Activated naive CD4-positive, alpha-beta T cell treated with anti-CD3 and anti-CD28 coated beads, Interleukin-2, amount 50 U/mL, for 72 hours (primary cell): ENCODE measurements around the gene COA7. TPM values are rescaled to one million over a fixed set of nuclear protein-coding genes. Genes with fewer than 3 reads are reported as not detected.

Experiments used
- total RNA-seq, 2 donors: library from RNA; stranded (reverse); gene quantifications; one replicate each; pipeline ENCODE4 v1.2.3, GENCODE V29; 2022

Gene COA7
- total RNA-seq, 2 donors from 2014 or later = 16.1 to 21.0 TPM

Other genes starting within 250 kb of the COA7 start
- gene TUT4, start 145.3 kb downstream of the COA7 start, total RNA-seq = 100 to 1,000 TPM in 1 of 2 donors, 10 to 100 TPM in 1; 81.0 to 111 TPM
- 10 to 100 TPM; 13.8 to 23.0 TPM for gene GPX7, start 96.0 kb downstream of the COA7 start, total RNA-seq
- gene SHISAL2A, start 65.2 kb downstream of the COA7 start, total RNA-seq = 10 to 100 TPM in 1 of 2 donors, 1 to 10 TPM in 1; 9.0 to 12.6 TPM
- 10 to 100 TPM; 13.6 to 13.7 TPM for gene ZYG11B, start 28.1 kb upstream of the COA7 start, total RNA-seq
- gene ZYG11A, start 144.4 kb upstream of the COA7 start, total RNA-seq = under 1 TPM; 0.07 to 0.27 TPM
- gene ECHDC2, start 223.4 kb upstream of the COA7 start, total RNA-seq = 10 to 100 TPM; 63.8 to 77.5 TPM
- 10 to 100 TPM; 69.9 to 78.8 TPM for gene SCP2, start 228.9 kb upstream of the COA7 start, total RNA-seq